Esophagus muscularis mucosa (tissue), 3 donors: ENCODE results near the gene TPRKB.

Experiments used
- CTCF ChIP-seq, 3 experiments: fragments of 200-600 bp in 2 of 3; fragments of 450-650 bp in 1 of 3; sonication (generic) in 2 of 3; IDR thresholded peaks; one replicate each; pipeline ENCODE4 v1.5.1; 2017 to 2019; ENCODE audit warnings: antibody characterized with exemption in 3 of 3, mild to moderate bottlenecking in 2 of 3, moderate library complexity in 1 of 3
- POLR2AphosphoS5 ChIP-seq, 2 donors: sonication (generic); formaldehyde crosslinking; IDR thresholded peaks; one replicate each; pipeline ENCODE4 v1.6.1; 2017; ENCODE audit warnings: antibody characterized with exemption in 2 of 2

GRCh38 chr2:73762571-73762970, 25.4 kb upstream of the TPRKB start:
- no peak for TF ChIP-seq CTCF (IDR thresholded peaks at IDR 0.05)
- TF ChIP-seq POLR2AphosphoS5 (IDR thresholded peaks at IDR 0.05), result no peak
